ENCODE results near the gene ITM2C.

GRCh38 chr2:230821991-230822520 lies 42.7 kb upstream of the ITM2C start:
- TF ChIP-seq POLR2AphosphoS5 (IDR thresholded peaks at IDR 0.05; ENCODE audit: low read depth, low read length) (no peak), REST (IDR thresholded peaks at IDR 0.05; ENCODE audit: insufficient read depth in 1 of 2, low read depth in 2 of 2, low read length in 2 of 2) (no peak), SIN3A (IDR thresholded peaks at IDR 0.05; ENCODE audit: borderline replicate concordance, insufficient read depth, low read length) (no peak), TAF1 (IDR thresholded peaks at IDR 0.05; ENCODE audit: borderline replicate concordance, insufficient read depth, low read length) (no peak), FOXP2 (optimal IDR thresholded peaks at IDR 0.05; ENCODE audit: borderline replicate concordance, extremely low read depth, extremely low read length, insufficient read depth) (no peak)

All from PFSK-1 (cell line).